Tongue (tissue), 2 donors: ENCODE results near the gene CRHR1. TPM values are rescaled to one million over a fixed set of nuclear protein-coding genes. Genes with fewer than 3 reads are reported as not detected.

Source experiments
- DNase-seq: peaks from one replicate; pipeline ENCODE4 v3.0.0-alpha.2; 2015
- total RNA-seq: library from RNA; depleted of rRNA; stranded (reverse); fragments of >200 nt; gene quantifications from one replicate; pipeline ENCODE4 v1.2.3, GENCODE V29; 2014

The CRHR1 gene
- total RNA-seq, 1 donor from 2014 or later: 0.41 TPM

DNA sequence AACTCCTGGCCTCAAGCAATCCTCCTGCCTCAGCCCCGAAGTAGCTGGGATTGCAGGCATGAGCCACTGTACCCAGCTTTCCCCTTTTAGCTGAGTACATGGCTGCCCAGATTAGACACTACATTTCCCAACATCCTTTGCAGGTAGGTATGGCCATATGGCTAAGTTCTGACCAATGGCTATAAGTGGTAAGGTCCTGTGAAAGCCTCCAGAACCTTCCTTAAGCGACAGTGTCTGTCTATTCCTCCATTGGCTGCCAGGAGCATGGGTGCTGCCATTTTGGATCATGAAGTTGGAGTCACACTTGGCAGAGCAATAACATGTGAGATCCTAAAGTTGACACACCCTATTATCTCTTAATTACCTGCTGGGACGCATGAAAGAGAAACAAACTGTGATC is 24.4 kb upstream of the CRHR1 start:
- DNase-seq: no peak

DNA sequence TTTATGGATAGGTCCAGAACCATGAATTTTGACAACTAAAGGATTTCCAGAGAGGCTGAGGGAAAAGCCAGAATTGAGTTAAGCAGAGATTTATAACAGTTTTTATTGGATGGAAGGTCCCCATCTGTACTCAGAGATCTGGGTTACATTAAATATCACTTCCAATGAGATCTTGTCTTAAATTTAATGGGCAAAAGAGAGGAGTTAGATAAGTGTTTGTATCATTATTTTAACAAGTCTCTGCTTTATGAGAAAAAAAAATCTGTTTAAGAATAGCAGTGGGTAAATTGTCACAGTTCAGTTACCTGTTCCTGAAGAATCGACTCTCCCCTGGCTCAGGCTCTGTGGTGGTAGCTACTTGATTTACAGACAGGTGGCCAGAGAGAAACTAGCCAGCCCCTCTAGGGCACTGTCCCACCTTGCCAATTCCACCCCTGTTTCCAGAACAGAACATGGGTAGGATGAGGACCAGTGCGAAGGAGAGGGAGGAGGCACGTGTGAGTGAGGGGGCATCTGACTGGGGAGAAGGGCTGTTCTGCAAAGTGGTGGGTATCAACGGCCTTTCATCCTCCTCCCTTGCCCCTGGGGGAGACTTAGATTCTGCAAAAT is 22.1 kb upstream of the CRHR1 start:
- DNase-seq: no peak

- DNase-seq: no peak
These were observed 20.9 kb upstream of the CRHR1 start for GRCh38 chr17:45763182-45763581.

GRCh38 chr17:45764479-45764878 is 19.6 kb upstream of the CRHR1 start:
- no peak for DNase-seq

- no peak for DNase-seq
These were observed 16.1 kb upstream of the CRHR1 start for GRCh38 chr17:45768000-45768399.

- no peak for DNase-seq
These were observed 13.4 kb upstream of the CRHR1 start for GRCh38 chr17:45770632-45771270.

- DNase-seq: no peak
These were observed 12.7 kb upstream of the CRHR1 start for GRCh38 chr17:45771271-45771959.

DNA sequence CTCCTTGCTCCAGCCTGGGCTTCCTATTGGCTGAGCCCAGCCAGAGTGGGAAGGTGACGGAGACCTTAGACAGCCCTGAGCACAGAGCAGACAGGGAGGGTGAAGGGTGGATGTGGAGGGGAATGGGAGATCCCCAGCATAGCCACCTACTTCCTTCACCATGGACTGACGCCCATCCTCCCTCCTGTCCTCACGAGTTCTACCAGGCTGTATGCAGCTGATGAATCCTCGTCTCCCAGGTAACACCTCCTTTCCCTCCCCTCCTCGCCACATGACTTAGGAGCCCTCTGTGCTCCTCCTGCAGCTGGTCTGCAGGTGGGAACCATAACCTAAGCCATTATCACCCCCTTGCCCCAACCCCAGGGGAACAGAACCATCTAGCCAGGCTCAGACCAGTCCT is 9.0 kb upstream of the CRHR1 start:
- DNase-seq: no peak

- no peak for DNase-seq
These were observed 8.5 kb upstream of the CRHR1 start for GRCh38 chr17:45775576-45776011.

DNA sequence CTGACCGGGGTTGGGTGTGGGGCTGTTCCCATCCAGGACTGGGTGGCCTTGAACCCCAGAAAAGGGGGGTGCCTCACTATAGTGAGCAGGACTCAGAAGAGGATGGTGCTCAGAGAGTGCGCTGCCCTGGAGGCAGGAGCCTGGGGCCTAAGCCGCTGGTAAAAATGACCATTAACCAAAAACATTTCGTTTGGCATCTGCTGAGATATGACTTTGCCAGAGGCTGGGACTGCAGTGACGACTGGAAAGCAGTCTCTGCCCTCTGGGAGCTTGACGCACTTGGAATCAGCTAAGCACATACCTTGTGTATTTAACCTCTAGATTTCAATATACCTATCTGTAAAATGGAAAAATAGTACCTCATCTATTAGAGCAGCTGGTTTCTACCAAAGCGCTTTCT is 7.2 kb upstream of the CRHR1 start:
- DNase-seq: no peak

DNA sequence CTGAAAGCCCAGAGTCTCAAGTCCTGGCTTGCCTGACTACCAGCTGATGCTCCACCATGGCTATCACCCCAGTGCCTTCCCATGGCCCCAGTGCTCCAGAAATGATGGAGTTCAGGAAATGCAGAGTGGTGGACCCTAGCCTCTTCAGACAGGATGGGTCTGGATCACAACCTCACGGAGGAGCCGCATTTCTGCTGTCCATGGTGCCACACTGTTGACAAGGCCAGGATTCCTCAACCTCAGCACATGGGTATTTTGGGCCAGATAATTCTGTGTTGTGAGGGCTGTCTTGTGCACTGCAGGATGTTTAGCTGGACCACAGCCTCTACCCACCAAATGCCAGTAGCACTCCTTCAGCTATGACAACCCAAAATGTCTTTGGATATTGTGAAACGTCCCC is 6.7 kb upstream of the CRHR1 start:
- no peak for DNase-seq

DNA sequence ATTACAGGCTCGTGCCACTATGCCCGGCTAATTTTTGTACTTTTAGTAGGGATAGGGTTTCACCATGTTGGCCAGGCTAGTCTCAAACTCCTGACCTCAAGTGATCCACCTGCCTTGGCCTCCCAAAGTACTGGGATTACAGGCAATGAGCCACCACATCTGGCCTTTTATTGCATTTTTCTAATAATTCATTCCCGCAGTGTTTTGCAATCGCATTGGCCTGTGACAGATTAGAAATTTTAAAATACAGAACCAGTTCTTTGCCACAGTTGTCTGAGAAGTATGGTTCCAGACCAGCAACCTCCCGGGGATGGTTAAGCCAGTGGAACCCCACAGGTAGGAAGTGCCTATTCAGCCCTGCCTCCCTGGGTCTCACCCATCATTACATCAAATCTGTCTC is 3.2 kb upstream of the CRHR1 start:
- DNase-seq: no peak

GRCh38 chr17:45782889-45783592 is 1.1 kb upstream of the CRHR1 start:
- DNase-seq: peak; percentile 45

GRCh38 chr17:45783593-45784292 is 377 bp upstream of the CRHR1 start:
- peak; percentile 56 for DNase-seq

DNA sequence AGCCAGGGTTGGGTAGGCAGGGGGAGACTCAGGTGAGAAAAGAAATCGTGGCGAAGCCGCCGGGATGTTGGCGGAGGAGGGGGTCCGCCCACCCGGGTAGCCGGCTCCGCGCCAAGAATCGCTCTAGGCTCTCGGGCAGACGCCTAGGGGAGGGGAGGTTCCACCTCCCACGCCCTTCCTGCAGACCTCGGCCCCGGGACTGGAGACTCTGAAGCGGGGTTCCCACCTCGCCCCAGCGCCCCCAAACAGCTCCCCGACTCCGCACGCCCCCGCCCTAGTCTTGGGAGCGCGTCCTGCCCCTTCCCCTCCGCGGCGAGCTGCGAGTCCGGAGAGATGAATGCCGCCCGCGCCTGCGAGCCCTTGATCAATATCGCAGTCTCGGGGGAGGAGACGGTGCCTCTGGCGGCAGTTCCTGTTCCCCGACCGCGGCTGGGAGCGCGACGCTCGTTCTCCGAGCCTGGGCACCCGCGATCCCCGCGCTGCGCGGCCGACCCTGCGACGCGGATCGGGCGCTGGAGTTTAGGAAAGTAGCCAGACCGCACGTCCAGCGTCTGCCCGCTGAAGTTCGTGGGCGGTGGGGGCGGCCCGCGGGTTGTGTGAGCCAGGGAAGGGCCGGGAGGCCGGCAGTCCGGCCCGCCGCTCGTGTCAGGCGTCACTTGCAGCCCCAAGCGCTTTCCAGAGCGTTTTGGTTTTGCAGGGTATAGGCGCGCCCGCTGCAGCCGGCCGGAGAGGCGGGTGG is 790 bp downstream of the CRHR1 start:
- no peak for DNase-seq

DNA sequence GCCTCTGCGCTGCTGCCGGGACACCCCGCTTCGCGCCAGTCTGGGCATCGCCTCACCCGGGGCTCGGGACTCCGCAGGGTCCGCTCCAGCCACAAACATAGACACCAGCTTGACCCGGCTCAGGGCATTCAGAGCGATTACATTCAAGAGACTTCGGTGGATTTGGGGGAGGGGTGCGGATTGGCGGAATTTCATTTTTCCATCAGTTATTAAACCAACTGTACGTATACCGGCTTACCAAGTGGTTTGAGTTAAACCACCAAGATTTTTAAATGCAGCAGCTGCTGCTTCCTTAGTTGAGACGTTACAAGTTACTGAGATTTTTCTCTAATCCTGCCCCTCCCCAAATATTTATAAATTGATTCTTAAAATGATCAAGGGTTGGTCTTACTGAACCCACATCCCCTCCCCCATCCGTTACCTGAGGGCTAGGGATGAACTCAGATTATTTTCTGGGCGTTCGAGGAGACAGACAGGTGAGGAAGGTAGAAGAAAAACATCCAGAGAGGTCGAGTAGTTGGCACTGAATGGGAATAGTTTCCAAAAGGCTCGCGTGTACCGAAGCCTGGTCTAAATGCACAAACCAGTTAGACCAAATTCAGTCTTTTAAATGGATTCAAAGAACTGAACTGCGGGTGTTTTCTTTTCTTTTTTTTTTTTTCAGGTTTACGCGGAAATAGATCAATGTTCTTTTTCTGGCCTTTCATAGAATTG is 1.5 kb downstream of the CRHR1 start:
- DNase-seq: no peak

- DNase-seq: no peak
These were observed 2.2 kb downstream of the CRHR1 start for GRCh38 chr17:45786349-45786748.

DNA sequence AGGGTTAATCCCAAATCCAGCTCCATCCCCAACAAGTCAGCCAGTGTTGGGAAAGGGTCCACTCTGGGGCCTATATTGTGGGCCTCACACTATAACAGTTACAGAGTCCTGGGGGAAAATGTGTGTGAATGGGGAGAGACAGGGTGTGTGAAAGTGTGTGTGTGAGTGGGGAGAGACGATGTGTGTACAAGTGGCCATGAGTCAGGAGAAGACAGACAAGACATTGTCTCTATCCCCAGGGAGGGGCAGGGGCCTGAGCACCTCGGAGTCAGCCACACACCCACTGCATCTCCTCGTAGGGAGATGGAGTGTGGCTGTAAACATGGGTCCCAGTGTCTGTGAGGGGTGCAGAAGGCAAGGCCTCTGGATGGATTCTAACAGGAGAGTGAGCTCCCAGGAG is 2.9 kb downstream of the CRHR1 start:
- DNase-seq: no peak

- no peak for DNase-seq
These were observed 3.5 kb downstream of the CRHR1 start for GRCh38 chr17:45787656-45788055.

- DNase-seq: no peak
These were observed 3.9 kb downstream of the CRHR1 start for GRCh38 chr17:45788057-45788456.

DNA sequence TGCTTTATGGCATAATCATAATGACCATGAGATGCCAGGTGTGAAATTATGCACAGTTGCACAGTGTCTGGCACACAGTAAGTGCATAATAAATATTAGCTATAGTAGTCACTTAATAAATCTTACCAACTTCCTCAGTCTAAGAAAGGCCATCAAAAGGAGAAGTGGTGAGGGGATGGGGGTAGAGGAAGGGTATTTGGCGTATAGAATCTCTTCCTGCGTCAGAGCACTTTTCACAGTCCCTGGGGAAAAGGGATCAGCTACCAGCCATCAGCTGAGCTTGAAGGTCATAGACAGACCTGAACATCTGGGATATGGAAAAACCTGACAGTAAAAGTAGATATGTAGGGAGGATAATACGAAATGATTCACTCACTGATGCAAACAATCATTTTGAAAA is 5.8 kb downstream of the CRHR1 start:
- DNase-seq: no peak
